Panc1 (cell line): Measurements from ENCODE around the gene INF2. TPM values are rescaled to one million over a fixed set of nuclear protein-coding genes. Genes with fewer than 3 reads are reported as not detected.

Experiments used
- ATAC-seq: fragments of 200-7000 bp; cut with Tn5 transposase; 2 replicates; pipeline ENCODE4 v1.9.1; 2020; ENCODE audit warnings: mild to moderate bottlenecking, moderate library complexity
- Bru-seq: library from RNA; stranded (reverse); fragments of 400-500 nt; gene quantifications from one replicate; lab custom pipeline; 2021; lab: Mats Ljungman, UMichigan
- BruChase-seq, 2 experiments: library from RNA; stranded (reverse); fragments of 400-500 nt; gene quantifications; one replicate each; lab custom pipeline; 2021; lab: Mats Ljungman, UMichigan
- BruUV-seq: library from RNA; stranded (reverse); fragments of 400-500 nt; replicated peaks from 2 replicates; lab custom pipeline; 2021; lab: Mats Ljungman, UMichigan
- CTCF ChIA-PET: fragments of 300-600 bp; sonication (Branson Sonifier 250); formaldehyde crosslinking; loops from one replicate; lab custom pipeline; 2022; ENCODE audit warnings: antibody characterized with exemption; lab: Charles Lee
- POLR2A ChIA-PET: fragments of 300-600 bp; sonication (Branson Sonifier 250); formaldehyde crosslinking; loops from one replicate; lab custom pipeline; 2022; ENCODE audit warnings: antibody characterized with exemption; lab: Charles Lee
- DNase-seq: peaks from one replicate; pipeline ENCODE4 v3.0.0-alpha.2; 2010; ENCODE audit warnings: low read depth, low spot score
- H3K27ac ChIP-seq: 2 replicates; pipeline ENCODE4 v1.5.1; 2011; ENCODE audit warnings: mild to moderate bottlenecking, low read length, inconsistent platforms
- H3K27me3 ChIP-seq: fragments of 200-500 bp; sonication (Bioruptor generic); 2 replicates; pipeline ENCODE4 v1.6.0; 2014; ENCODE audit warnings: low read length, inconsistent platforms; ENCODE audit not compliant: control insufficient read depth, insufficient read depth
- H3K36me3 ChIP-seq: fragments of 200-500 bp; sonication (Bioruptor generic); 2 replicates; pipeline ENCODE4 v1.5.1; 2014; ENCODE audit warnings: inconsistent platforms, mild to moderate bottlenecking, low read length, moderate library complexity; ENCODE audit not compliant: control insufficient read depth, insufficient read depth
- H3K4me1 ChIP-seq: 2 replicates; pipeline ENCODE4 v1.5.1; 2011; ENCODE audit warnings: inconsistent platforms, mild to moderate bottlenecking, low read length, moderate library complexity; ENCODE audit not compliant: control insufficient read depth, insufficient read depth
- H3K4me3 ChIP-seq, 2 experiments: 2 replicates each; pipeline ENCODE4 v1.5.1; 2011 to 2012; ENCODE audit warnings: low read depth in 2 of 2, low read length in 2 of 2, mild to moderate bottlenecking in 2 of 2, inconsistent platforms in 1 of 2, moderate library complexity in 1 of 2
- H3K9me3 ChIP-seq: fragments of 200-500 bp; sonication (Bioruptor generic); 2 replicates; pipeline ENCODE4 v1.5.1; 2014; ENCODE audit warnings: low read depth, mild to moderate bottlenecking, inconsistent platforms, low read length, moderate library complexity; ENCODE audit not compliant: control insufficient read depth, insufficient read depth
- POLR2AphosphoS5 ChIP-seq: IDR thresholded peaks from 2 replicates; pipeline ENCODE4 v1.6.1; 2012; ENCODE audit warnings: mild to moderate bottlenecking, low read depth, low read length, moderate library complexity
- SIN3A ChIP-seq: IDR thresholded peaks from 2 replicates; pipeline ENCODE4 v1.6.1; 2012; ENCODE audit warnings: low read depth, mild to moderate bottlenecking, low read length, moderate library complexity, borderline replicate concordance; ENCODE audit not compliant: insufficient read depth
- TCF7L2 ChIP-seq: IDR thresholded peaks from 2 replicates; pipeline ENCODE4 v1.6.1; 2011; ENCODE audit warnings: mild to moderate bottlenecking, low read depth, low read length, inconsistent platforms
- in situ Hi-C: cut with HindIII; loops from 2 replicates; pipeline ENCODE4 v1.10.0; 2016; ENCODE audit warnings: low sequenced_read_pairs, low pct_unique_long_range_greater_than_20kb
- intact Hi-C: fragments of 100-400 bp; cut with micrococcal nuclease; formaldehyde crosslinking; loops from one replicate; pipeline ENCODE4 v1.10.0; 2022; ENCODE audit not compliant: unreplicated experiment
- long read RNA-seq: library from polyadenylated mRNA; unstranded; transcript quantifications from one replicate; pipeline ENCODE4 v2.0.0, GENCODE V29; 2021; ENCODE audit not compliant: unreplicated experiment
- polyA plus RNA-seq: library from polyadenylated mRNA; unstranded; fragments of >200 nt; gene quantifications from one replicate; pipeline ENCODE4 v1.2.1, GENCODE V29; 2012; ENCODE audit warnings: missing spikeins; ENCODE audit not compliant: insufficient read length
- total RNA-seq: library from RNA; stranded (reverse); gene quantifications from one replicate; pipeline ENCODE4 v1.2.1, GENCODE V29; 2021; ENCODE audit not compliant: unreplicated experiment
- TF ChIP-seq, protein P1 (sequence below): fragments of 450-650 bp; IDR thresholded peaks from 2 replicates; pipeline ENCODE4 v1.5.1; 2017; ENCODE audit warnings: mild to moderate bottlenecking
- TF ChIP-seq, protein P2 (sequence below), 2 experiments: IDR thresholded peaks; 2 replicates each; pipeline ENCODE4 v1.6.1; 2011 to 2012; ENCODE audit warnings: low read depth in 2 of 2, control low read depth in 1 of 2, low read length in 1 of 2, mild to moderate bottlenecking in 1 of 2, moderate library complexity in 1 of 2; ENCODE audit not compliant: insufficient read depth in 1 of 2

Gene INF2
- total RNA-seq, result 195 TPM
- 179 TPM for polyA plus RNA-seq
- Bru-seq, nascent RNA, result percentile 78 among the genes with signal in this experiment
- BruChase-seq, experiment 1, labeled RNA remaining after a 2-hour chase, result percentile 79 among the genes with signal in this experiment
- BruChase-seq, experiment 2, labeled RNA remaining after a 6-hour chase, result percentile 85 among the genes with signal in this experiment
- long read RNA-seq, transcript INF2-204 (5 exons, 1,689 nt), result major isoform, 40 of 246 reads
- long read RNA-seq, partial matches to known transcripts, result 109 of 246 reads
- long read RNA-seq, other reads (novel, unspliced or antisense), result 96 of 246 reads

DNA sequence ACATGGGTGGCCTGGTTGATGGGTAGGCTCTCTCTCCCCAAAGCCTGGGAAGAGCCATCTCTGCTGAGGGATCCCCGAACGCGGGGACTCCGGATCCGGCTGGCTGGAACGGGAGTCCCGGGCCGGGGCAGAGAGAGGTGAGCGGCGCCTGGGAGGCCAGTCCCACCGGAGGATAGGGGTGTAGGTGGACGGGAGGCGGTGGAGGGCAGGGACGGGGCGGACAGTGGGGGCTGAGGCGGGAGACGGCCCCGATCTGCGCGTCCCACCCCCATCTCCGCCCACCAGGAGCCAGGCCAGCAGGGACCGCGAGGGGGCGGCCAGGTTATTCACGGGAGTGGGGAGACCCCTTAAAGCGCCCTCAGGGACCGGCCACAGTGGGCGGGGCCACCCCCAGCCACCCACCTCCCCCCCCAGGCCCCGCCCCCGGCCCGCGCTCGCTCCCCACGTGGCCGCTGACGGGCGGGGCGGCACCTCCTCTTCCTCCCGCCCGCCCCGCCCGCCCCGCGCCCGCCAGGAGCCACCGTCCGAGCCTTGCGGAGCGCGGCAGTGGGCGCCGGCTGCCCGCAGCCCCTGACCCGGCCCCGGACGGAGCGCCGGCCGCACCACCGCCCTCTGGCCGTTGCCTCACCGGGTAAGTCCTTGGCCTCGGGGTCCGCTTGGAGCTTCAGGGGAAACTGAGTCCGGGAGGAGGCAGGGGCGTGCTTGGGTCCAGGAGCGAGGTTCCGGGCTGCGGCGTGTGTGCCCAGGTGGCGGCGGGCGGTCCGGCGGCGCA, at the start of gene INF2:
INF2 (plus strand) TSS at position 510 of the 772 bp plus-strand sequence. CDS start 11,748 bp downstream, outside the sequence.
- in situ Hi-C loops, result no loop called here
- no TSS peak for BruUV-seq

DNA sequence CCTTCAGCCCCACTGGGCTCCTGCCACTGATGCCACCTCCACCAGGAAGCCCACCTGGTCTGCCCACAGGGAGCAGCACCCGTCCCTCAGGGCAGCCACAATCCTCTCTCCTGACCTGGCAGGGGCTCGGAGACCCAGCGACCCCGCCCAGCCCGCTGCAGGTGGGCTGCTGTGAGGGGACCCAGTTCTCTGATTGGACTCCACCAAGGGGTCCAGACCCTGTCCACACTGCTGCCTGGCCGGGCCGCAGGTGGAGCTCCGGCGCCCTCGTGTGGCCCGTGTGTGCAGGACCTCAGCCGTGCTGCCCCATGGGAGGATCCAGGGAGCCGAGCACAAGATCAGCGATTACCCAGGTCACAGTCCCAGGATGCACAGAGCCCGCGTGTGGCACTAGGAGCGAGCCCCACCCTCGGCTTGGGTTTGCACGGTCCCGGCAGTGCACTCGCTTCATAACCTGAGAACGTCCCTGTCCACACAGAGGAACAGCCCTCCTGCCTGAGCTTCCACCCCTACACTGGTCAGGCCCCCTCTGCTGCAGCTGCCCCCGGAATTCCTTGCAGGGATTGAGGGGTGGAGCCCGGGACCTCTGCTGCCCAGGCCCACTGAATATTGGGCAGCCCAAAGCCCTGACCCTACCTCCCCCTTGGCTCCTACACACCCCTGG, 49.4 kb upstream of the INF2 start:
- no peak overlapping the region for H3K4me3 ChIP-seq
- intact Hi-C loops, result loop anchor here (10.0 kb wide), 1 partner anchor 565 kb away; no protein-coding TSS in a partner anchor
- CTCF ChIA-PET, result interaction anchor here (0.6 to 0.8 kb wide), 2 partner anchors 26 to 63 kb away, joined by 3 to 5 read pairs; no protein-coding TSS in a partner anchor

More for the DNA sequence above, at the start of gene INF2:
- ATAC-seq (peak; percentile 62), DNase-seq (no peak)
- ChIA-PET POLR2A (interaction anchor here (1.7 kb wide), 1 partner anchor 8 kb away, joined by 6 read pairs; no protein-coding TSS in a partner anchor), CTCF (no interaction called here)
- peaks cover 46% of the 10 kb centered on the region for H3K4me1 ChIP-seq
- H3K27ac ChIP-seq, result peak within 1 kb of the TSS; percentile 93
- H3K9me3 ChIP-seq, result no peaks in the 10 kb centered on the region
- TF ChIP-seq TCF7L2, result no peak
- TF ChIP-seq, protein P1, sequence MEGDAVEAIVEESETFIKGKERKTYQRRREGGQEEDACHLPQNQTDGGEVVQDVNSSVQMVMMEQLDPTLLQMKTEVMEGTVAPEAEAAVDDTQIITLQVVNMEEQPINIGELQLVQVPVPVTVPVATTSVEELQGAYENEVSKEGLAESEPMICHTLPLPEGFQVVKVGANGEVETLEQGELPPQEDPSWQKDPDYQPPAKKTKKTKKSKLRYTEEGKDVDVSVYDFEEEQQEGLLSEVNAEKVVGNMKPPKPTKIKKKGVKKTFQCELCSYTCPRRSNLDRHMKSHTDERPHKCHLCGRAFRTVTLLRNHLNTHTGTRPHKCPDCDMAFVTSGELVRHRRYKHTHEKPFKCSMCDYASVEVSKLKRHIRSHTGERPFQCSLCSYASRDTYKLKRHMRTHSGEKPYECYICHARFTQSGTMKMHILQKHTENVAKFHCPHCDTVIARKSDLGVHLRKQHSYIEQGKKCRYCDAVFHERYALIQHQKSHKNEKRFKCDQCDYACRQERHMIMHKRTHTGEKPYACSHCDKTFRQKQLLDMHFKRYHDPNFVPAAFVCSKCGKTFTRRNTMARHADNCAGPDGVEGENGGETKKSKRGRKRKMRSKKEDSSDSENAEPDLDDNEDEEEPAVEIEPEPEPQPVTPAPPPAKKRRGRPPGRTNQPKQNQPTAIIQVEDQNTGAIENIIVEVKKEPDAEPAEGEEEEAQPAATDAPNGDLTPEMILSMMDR, result no peak; the same call in 1 of the 2 replicates
- peak; percentile 39; the same call in 1 of the 2 replicates for TF ChIP-seq POLR2AphosphoS5
- TF ChIP-seq, protein P2, sequence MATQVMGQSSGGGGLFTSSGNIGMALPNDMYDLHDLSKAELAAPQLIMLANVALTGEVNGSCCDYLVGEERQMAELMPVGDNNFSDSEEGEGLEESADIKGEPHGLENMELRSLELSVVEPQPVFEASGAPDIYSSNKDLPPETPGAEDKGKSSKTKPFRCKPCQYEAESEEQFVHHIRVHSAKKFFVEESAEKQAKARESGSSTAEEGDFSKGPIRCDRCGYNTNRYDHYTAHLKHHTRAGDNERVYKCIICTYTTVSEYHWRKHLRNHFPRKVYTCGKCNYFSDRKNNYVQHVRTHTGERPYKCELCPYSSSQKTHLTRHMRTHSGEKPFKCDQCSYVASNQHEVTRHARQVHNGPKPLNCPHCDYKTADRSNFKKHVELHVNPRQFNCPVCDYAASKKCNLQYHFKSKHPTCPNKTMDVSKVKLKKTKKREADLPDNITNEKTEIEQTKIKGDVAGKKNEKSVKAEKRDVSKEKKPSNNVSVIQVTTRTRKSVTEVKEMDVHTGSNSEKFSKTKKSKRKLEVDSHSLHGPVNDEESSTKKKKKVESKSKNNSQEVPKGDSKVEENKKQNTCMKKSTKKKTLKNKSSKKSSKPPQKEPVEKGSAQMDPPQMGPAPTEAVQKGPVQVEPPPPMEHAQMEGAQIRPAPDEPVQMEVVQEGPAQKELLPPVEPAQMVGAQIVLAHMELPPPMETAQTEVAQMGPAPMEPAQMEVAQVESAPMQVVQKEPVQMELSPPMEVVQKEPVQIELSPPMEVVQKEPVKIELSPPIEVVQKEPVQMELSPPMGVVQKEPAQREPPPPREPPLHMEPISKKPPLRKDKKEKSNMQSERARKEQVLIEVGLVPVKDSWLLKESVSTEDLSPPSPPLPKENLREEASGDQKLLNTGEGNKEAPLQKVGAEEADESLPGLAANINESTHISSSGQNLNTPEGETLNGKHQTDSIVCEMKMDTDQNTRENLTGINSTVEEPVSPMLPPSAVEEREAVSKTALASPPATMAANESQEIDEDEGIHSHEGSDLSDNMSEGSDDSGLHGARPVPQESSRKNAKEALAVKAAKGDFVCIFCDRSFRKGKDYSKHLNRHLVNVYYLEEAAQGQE (IDR thresholded peaks at IDR 0.05; ENCODE audit: insufficient read depth in 1 of 2, low read depth in 2 of 2, low read length in 1 of 2), result no peak
- no peak; the same call in 1 of the 2 replicates for TF ChIP-seq SIN3A
- peaks cover 6% of the 10 kb centered on the region; the same call in 1 of the 2 replicates for H3K36me3 ChIP-seq
- no peaks in the 10 kb centered on the region for H3K27me3 ChIP-seq
- intact Hi-C loops, result no loop called here
- peak within 1 kb of the TSS; percentile 73 to 78 for H3K4me3 ChIP-seq

More for the DNA sequence above, 49.4 kb upstream of the INF2 start:
- no peaks in the 10 kb centered on the region for H3K4me1 ChIP-seq
- in situ Hi-C loops, result no loop called here
- no TSS peak for BruUV-seq
- H3K27ac ChIP-seq, result no peak overlapping the region
- DNase-seq, result no peak
- ATAC-seq, result peak; percentile 95
- no peaks in the 10 kb centered on the region; the same call in 1 of the 2 replicates for H3K9me3 ChIP-seq
- POLR2A ChIA-PET, result no interaction called here
- no peaks in the 10 kb centered on the region for H3K36me3 ChIP-seq
- TF ChIP-seq, protein P1, result peak; percentile 96
- TF ChIP-seq SIN3A, result no peak
- no peaks in the 10 kb centered on the region for H3K27me3 ChIP-seq
